Endometrial microvascular endothelial cells (primary cell): Measurements from ENCODE around the gene ZBED4. TPM values are rescaled to one million over a fixed set of nuclear protein-coding genes. Genes with fewer than 3 reads are reported as not detected.

ENCODE experiments used
- in situ Hi-C: cut with HindIII; loops from 2 replicates; pipeline ENCODE4 v1.10.0; 2017; ENCODE audit warnings: low sequenced_read_pairs, low pct_unique_long_range_greater_than_20kb; ENCODE audit errors: inconsistent ontology term
- total RNA-seq: library from RNA; depleted of rRNA; stranded (reverse); fragments of >200 nt; gene quantifications from one replicate; pipeline ENCODE4 v1.2.3, GENCODE V29; 2015; ENCODE audit errors: inconsistent ontology term

The ZBED4 gene
- total RNA-seq, 1 donor from 2014 or later, result 13.1 TPM

DNA sequence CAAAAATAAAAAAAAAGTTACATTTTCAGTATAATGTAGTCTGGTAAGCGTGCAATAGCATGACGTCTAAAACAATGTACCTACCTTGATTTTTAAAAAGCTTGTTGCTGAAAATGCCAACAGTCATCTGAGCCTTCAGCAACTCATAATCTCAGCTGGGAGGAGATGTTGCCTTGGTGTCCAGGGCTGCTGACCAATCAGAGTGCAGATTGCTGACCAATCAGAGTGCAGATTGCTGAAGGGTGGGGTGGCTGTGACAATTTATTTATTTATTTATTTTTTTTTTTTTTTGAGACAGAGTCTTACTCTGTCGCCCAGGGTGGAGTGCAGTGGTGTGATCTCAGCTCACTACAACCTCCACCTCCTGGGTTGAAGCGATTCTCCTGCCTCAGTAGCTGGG lies 17.8 kb downstream of the ZBED4 start:
- in situ Hi-C loops, result no loop called here

DNA sequence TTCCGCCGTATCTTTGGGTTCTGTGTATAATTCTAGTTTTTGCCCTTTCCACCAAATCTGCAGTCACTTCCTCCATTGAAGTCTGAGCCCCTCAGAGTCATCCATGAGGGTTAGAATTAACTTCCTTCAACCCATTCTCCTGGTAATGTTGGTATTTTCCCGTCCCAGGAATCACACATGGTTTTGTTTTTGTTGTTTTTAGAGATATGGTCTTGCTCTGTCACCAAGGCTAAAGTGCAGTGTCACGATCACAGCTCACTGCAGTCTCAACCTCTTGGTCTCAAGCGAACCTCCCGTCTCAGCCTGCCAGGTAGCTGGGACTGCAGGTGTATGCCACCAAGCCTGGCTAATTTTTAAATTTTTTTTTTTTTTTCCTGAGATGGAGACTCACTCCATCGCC lies 18.7 kb downstream of the ZBED4 start:
- in situ Hi-C loops, result no loop called here

DNA sequence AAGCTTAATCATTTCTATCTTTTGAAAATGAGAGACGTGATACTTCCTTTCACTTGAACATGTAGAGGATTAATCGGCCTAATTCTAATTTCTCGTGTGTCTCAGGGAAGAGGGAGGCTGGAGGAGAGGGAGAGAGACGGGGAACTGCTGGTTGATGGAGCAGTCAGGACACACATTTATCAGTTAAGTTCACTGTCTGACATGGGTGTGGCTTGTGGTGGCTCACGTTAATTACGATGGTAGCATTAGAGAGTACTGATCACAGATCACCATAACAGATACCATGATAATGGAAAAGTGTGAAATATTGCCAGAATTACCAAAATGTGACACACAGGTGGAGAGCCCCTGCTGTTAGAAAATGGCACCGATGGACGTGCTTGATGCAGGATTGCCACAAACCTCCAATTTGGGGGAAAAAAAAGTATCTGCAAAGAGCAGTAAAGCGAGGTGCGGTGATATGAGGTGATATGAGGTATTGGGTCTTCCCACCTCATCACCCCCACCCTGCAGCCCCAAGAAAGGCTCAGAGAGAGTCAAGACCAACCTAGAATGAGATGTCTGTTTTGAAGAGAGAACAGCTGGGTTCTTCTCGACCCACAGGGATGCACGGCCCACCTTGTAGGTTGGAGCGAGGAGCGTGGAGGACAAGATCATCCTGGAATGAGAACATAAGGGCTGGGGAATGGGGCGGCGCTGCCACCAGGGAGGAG lies 19.7 kb downstream of the ZBED4 start:
- in situ Hi-C loops, result no loop called here

DNA sequence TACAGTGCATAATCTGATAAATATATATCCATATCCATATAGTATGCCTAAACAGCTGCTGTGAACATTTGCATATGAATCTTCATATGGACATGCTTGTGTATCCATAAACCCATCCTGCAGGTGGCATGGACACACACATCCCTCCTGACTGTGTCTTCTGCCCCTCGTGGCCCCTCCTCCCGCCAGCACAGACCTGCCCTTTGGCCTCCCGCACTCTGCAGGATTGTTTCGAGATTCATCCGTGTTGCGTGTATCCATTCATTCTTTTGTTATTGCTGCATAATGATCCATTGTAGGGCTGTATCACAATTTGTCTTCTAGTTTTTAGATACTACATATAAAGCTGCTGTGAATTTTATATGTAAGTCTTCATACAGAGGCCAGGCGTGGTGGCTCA lies 24.0 kb downstream of the ZBED4 start:
- in situ Hi-C loops, result no loop called here

DNA sequence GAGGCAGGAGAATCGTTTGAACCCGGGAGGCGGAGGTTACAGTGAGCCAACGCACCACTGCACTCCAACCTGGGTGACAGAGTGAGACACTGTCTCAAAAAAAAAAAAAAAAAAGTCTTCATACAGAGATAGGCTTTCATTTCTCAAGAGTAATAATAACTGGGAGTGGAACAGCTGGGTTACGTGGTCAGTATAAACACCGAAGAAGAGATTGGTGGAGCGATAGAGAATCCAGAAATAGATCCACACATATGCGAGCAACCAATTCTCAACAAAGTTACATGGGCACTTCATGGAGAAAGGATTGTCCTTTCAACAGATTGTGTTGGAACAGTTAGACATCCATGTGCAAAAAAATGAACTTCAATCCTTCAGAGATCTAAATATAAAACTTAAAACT lies 24.6 kb downstream of the ZBED4 start:
- in situ Hi-C loops, result no loop called here

DNA sequence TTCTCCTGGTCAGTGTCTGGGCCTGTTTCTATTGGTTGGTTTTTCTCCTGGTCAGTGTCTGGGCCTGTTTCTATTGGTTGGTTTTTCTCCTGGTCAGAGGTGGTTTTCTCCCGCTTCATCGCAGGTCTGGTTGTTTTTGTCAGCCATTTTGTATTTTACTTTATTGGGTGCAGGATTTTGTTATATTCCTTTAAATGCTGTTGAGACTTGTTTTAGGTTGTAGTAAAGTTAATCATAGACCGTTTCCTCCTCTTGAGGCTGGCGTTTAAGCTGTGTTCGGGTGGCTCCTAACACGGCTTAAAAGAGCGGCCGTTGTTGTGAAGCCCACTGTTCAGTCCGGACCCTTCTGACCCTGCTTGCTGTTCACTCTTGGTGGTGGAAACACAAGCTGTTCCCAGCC lies 26.2 kb downstream of the ZBED4 start:
- in situ Hi-C loops, result no loop called here

DNA sequence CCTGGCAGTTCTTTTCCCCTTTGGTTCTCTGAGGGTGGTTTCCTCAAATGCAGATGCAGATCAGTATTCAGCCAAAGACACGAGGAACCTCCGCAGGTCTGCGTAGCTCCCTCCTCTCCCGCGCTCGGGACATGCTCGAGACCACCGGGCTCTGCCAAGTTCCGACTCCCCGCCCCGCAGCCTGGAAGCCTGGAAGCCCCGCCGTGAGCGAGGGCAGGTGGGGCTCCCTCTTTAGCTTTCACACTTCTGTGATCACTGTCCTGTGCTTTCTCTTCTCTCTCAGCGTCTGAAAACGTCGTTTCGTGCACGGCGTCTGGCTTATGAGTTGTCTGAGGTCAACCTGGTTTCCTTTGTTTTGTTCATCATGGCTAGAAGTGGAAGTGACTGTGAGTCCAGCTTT lies 26.6 kb downstream of the ZBED4 start:
- in situ Hi-C loops, result no loop called here

DNA sequence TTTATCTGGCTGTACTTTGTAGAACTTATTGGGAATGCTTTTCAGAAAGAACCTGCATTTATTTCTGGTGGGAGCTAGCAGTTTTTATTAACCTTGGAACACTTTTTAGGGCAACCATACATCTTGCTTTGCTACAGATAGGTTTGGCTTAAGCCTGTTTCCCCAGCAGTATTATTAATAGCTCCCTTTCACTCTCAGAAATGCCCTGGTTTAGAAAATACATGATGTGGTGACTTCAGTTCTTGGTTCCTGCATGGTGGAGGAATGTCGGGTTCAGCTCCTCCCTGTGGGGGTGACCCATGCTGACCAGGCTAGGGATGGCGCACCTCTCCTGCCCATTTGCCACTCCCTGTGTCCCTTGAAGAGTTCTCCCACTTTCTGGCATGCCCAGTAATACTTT lies 28.2 kb downstream of the ZBED4 start:
- in situ Hi-C loops, result no loop called here

DNA sequence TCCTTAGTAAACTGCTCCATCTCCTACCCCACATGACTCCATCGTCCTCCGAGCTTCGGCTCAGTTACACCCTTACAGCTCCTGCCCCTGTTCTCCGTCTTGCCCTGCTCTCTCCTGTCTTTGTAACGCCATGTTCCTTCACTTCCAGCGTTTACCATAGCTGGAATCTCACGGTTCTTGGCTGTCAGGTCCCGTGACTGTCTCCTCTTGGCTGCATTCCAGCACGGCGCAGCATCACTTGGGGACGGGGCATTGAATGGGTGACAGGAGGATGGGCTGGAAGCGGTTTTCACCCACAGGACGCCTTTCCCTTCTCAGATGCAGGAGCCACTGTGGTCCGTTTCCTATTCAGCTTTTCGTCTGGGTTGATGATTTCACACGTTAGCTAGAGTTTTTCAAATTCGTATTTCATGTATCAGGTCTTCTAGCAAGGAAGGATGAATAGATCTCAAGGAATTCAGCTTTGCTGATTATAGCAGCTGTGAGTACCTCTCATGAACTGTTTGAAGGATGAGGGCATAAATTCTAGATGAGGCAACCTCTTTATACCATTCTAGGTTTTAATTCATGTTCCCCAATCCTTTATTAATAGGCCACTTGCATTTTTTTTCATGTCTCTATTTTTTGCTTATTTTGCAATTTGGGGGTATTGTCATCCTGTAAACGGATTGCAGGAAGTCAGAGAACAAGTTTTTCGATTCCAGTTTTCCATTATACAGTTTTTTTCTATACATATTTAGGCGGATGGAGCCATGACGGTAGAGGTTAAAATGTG lies 29.1 kb downstream of the ZBED4 start:
- in situ Hi-C loops, result no loop called here

DNA sequence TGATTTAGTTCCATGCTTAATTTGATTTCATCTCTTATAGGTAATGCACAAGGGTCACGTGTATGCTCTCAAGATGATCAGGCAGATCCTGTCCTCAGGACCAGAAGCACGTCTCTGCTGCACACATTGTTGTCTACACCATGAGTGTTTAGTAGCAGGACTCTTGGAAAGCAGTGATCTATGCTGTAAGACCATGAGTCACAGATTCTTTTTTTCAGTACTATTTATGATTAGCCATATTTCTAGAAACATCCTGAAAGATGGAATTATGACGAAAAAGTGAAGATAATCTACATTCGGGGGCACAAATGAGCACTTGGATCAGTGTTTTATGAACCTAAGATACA lies 29.6 kb downstream of the ZBED4 start:
- in situ Hi-C loops, result no loop called here

DNA sequence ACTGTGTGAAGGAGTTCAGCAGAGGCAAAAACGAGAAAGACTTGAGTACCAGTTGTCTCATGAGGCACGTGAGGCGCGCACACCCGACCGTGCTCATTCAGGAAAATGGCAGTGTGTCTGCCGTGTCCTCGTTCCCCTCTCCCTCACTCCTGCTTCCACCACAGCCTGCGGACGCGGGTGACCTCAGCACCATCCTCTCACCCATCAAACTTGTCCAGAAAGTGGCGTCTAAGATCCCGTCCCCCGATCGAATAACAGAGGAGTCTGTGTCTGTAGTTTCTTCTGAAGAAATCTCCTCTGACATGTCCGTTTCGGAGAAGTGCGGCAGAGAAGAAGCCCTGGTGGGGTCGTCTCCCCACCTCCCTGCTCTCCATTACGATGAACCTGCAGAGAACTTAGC lies 30.4 kb downstream of the ZBED4 start:
- in situ Hi-C loops, result no loop called here

DNA sequence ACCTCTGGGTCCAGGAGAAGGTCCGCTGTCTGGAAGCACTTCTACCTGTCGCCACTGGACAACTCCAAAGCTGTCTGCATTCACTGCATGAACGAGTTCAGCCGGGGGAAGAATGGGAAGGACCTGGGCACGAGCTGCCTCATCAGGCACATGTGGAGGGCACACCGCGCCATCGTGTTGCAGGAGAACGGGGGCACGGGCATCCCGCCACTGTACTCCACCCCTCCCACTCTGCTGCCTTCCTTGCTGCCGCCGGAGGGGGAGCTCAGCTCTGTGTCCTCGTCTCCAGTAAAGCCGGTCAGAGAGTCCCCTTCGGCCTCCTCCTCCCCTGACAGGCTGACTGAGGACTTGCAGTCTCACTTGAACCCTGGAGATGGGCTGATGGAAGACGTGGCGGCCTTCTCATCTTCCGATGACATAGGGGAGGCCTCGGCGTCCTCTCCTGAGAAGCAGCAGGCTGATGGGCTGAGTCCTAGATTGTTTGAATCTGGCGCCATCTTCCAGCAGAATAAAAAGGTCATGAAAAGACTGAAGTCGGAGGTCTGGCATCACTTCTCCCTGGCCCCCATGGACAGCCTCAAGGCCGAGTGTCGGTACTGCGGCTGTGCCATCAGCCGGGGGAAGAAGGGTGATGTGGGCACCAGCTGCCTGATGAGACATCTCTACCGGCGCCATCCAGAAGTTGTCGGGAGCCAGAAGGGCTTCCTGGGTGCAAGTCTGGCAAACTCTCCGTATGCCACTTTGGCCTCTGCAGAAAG lies 31.0 kb downstream of the ZBED4 start:
- in situ Hi-C loops, result no loop called here

DNA sequence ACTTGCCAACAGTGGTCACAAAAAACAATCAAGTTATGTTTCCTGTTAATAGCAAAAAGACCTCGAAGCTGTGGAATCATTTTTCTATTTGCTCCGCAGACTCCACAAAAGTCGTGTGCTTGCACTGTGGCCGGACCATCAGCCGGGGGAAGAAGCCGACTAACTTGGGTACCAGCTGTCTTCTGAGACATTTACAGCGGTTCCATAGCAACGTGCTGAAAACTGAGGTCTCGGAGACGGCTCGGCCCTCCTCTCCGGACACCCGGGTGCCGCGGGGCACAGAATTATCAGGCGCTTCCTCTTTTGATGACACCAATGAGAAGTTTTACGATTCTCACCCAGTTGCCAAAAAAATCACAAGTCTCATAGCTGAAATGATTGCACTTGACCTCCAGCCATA lies 31.6 kb downstream of the ZBED4 start:
- in situ Hi-C loops, result no loop called here

DNA sequence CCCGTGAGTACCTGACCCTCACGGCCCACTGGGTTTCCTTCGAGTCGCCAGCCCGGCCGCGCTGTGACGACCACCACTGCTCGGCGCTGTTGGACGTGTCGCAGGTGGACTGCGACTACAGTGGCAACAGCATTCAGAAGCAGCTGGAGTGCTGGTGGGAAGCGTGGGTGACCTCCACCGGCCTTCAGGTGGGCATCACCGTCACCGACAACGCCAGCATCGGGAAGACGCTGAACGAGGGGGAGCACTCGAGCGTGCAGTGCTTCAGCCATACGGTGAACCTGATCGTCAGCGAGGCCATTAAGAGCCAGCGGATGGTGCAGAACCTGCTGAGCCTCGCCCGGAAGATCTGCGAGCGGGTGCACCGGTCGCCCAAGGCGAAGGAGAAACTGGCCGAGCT lies 32.2 kb downstream of the ZBED4 start:
- in situ Hi-C loops, result no loop called here

DNA sequence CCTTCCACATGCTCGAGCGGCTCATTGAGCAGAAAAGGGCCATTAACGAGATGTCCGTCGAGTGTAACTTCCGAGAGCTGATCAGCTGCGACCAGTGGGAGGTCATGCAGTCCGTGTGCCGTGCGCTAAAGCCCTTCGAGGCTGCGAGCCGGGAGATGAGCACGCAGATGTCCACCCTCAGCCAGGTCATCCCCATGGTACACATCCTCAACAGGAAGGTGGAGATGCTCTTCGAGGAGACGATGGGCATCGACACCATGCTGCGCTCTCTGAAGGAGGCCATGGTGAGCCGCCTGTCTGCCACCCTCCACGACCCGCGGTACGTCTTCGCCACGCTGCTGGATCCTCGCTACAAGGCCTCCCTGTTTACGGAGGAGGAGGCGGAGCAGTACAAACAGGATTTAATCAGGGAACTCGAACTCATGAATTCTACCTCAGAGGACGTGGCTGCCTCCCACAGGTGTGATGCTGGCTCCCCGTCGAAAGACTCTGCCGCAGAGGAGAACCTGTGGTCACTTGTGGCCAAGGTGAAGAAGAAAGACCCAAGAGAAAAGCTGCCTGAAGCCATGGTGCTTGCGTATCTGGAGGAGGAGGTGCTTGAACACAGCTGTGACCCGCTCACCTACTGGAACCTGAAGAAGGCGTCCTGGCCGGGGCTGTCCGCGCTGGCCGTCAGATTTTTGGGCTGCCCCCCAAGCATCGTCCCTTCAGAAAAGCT lies 32.9 kb downstream of the ZBED4 start:
- in situ Hi-C loops, result no loop called here

DNA sequence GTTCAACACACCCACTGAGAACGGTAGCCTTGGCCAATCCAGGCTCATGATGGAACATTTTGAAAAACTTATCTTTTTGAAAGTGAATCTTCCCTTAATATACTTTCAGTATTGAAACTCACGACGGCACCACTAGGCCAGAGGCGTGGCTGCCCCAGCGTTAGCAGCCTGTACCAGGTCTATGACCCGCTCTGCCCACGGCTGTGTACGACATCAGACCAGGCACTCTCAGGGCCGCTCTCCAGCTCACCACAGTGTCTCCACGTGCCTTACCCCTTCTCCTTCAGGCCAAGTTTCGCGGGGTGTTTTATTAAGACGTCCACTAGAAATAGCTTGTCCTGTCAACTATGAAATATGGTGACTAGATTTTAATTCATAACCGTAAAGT lies 33.4 kb downstream of the ZBED4 start:
- in situ Hi-C loops, result no loop called here

DNA sequence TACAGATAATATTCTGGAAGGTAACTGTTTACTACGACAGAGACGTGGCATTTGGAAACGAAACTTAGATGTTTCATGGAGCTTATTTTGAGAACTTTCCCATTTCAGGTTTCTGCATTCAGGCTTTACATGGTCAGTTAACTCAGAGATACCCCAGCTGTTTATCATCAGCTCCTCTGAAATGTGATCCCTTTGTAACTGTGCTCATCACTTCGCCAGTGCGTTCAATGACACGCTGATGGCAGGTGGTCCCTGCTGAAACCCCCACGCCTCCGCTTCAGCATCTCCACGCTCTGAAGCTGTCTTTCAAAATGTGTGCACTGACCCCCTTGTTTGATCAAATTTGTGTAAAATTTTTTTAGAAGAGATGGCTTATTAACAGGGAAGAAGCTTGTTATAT lies 34.1 kb downstream of the ZBED4 start:
- in situ Hi-C loops, result no loop called here

DNA sequence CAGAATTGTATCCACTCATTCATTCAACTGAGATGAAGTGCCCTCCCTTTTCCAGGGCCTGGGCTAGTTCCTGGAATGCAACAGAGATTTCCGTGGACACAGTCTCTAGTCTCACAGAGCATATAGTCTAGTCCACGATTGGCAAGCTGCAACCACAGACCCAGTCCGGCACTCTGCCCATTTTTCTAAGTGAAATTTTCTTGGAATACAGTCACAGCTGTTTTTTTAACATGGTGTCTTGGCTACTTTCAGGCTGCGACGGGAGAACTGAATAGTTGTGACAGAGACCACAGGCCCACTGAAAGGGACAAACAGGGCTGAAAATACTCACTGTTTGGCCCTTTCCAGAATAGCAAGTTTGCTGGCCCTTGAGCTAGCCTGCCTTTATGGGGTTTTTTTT lies 35.4 kb downstream of the ZBED4 start:
- in situ Hi-C loops, result no loop called here

DNA sequence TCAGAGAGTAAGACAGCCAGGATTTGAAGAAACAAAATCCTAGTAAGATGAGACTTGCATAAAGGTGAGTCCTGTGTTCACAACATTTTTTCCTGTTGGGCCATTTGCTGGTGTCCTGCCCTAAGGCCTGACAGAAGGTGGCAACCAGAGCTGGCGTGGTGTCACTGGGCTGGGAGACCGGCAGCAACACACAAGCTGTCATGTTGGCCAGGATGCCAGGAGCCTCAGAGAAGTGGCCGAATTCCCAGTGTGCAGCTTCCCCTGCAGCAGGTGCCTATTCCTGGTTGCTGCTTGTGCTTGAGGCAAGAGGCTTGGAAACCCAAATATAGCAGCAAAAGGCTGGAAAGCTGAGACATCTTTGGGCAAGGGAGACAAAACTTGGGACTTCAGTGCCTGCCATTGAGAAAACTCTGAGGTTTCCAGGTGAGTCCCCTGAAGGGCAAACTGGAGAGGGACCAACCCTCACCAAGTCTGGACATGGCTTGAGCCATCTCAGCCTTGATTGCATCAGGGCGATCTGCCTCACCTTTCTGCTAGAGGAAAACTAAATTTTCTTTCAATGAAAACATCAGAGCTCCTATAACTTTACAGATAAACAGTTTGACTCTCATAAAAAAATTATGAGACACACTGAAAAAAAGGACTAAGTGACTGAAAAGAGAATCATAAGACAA lies 38.7 kb downstream of the ZBED4 start:
- in situ Hi-C loops, result no loop called here
